CD4-positive, alpha-beta T cell (primary cell): ENCODE measurements around the gene PDE8B. TPM values are rescaled to one million over a fixed set of nuclear protein-coding genes. Genes with fewer than 3 reads are reported as not detected.

Source experiments
- ATAC-seq: fragments of 200-7000 bp; cut with Tn5 transposase; one replicate; pipeline ENCODE4 v1.10.0; 2022; ENCODE audit warnings: mild to moderate bottlenecking; ENCODE audit not compliant: poor library complexity
- CTCF ChIA-PET: fragments of 350-600 bp; sonication (Branson Sonifier 250); formaldehyde crosslinking; loops from one replicate; lab custom pipeline; 2021; ENCODE audit warnings: antibody characterized with exemption, inconsistent platforms; lab: Charles Lee
- POLR2A ChIA-PET: fragments of 350-600 bp; sonication (Branson Sonifier 250); formaldehyde crosslinking; loops from one replicate; lab custom pipeline; 2021; ENCODE audit warnings: antibody characterized with exemption, inconsistent platforms; lab: Charles Lee
- DNase-seq, 14 experiments: peaks; one replicate each; pipeline ENCODE4 v3.0.0-alpha.2; 2013 to 2020; ENCODE audit warnings: mixed read lengths in 2 of 14
- H3K27ac ChIP-seq, 2 donors: one replicate each; pipeline versions ENCODE4 v1.5.1 to v1.7.0; 2013; ENCODE audit warnings: low read length in 2 of 2, low read depth in 1 of 2, mild to moderate bottlenecking in 1 of 2
- H3K27me3 ChIP-seq, 2 experiments: 1 replicate in 1 of 2; 2 replicates in 1 of 2; pipeline versions ENCODE4 v1.6.1 to v1.7.0; 2013; ENCODE audit warnings: low read length in 2 of 2, control low read depth in 1 of 2, mild to moderate bottlenecking in 1 of 2, moderate library complexity in 1 of 2; ENCODE audit not compliant: insufficient read depth in 2 of 2, control insufficient read depth in 1 of 2
- H3K36me3 ChIP-seq: one replicate; pipeline ENCODE4 v1.6.1; 2013; ENCODE audit warnings: low read length, control low read depth; ENCODE audit not compliant: insufficient read depth
- H3K4me1 ChIP-seq: one replicate; pipeline ENCODE4 v1.6.1; 2013; ENCODE audit warnings: low read length, control low read depth; ENCODE audit not compliant: insufficient read depth
- H3K4me3 ChIP-seq: one replicate; pipeline ENCODE4 v1.5.1; 2013; ENCODE audit warnings: mild to moderate bottlenecking, low read length, moderate library complexity
- H3K9me3 ChIP-seq, 2 experiments: 1 replicate in 1 of 2; 2 replicates in 1 of 2; pipeline versions ENCODE4 v1.6.1 to v1.7.0; 2013; ENCODE audit warnings: low read length in 2 of 2, mild to moderate bottlenecking in 2 of 2, control low read depth in 1 of 2, moderate library complexity in 1 of 2; ENCODE audit not compliant: control insufficient read depth in 1 of 2, insufficient read depth in 1 of 2
- H3K27ac Mint-ChIP-seq: one replicate; pipeline ENCODE4 v1.8.0; 2020; ENCODE audit warnings: mixed read lengths
- H3K27me3 Mint-ChIP-seq: one replicate; pipeline ENCODE4 v1.8.0; 2021; ENCODE audit warnings: mixed read lengths
- H3K36me3 Mint-ChIP-seq: one replicate; pipeline ENCODE4 v1.8.0; 2021; ENCODE audit warnings: low read depth, mixed read lengths
- H3K4me1 Mint-ChIP-seq: one replicate; pipeline ENCODE4 v1.8.0; 2021; ENCODE audit warnings: low read depth, mixed read lengths
- H3K4me3 Mint-ChIP-seq: one replicate; pipeline ENCODE4 v1.8.0; 2020; ENCODE audit warnings: mild to moderate bottlenecking, mixed read lengths
- H3K9me3 Mint-ChIP-seq: one replicate; pipeline ENCODE4 v1.8.0; 2020; ENCODE audit warnings: mixed read lengths
- CTCF ChIP-seq: fragments of 200-600 bp; IDR thresholded peaks from one replicate; pipeline ENCODE4 v1.8.0; 2022; ENCODE audit warnings: antibody characterized with exemption, mild to moderate bottlenecking
- intact Hi-C, 2 experiments: fragments of 100-400 bp; cut with DNase I in 1 of 2; cut with micrococcal nuclease in 1 of 2; formaldehyde crosslinking; loops; one replicate each; pipeline versions ENCODE4 v1.15.1 to v1.9.0; 2023 to 2025; cut with DNase I, micrococcal nuclease
- total RNA-seq, 174 experiments: library from RNA in 2 of 174; stranded (reverse) in 2 of 174; gene quantifications; one replicate each; pipeline ENCODE4 v1.2.3 and lab custom pipeline; 2021 to 2026

PDE8B gene
- total RNA-seq, 2 experiments from 2014 or later = 0.22 to 0.27 TPM

GRCh38 chr5:77318060-77318459, 107.6 kb downstream of the PDE8B start:
- Histone ChIP-seq H3K27ac (no peak overlapping the region), H3K4me1 (no peaks in the 10 kb centered on the region), H3K4me3 (no peak overlapping the region), H3K9me3 (no peaks in the 10 kb centered on the region), H3K36me3 (no peaks in the 10 kb centered on the region), H3K27me3 (no peaks in the 10 kb centered on the region)
- ChIA-PET CTCF (interaction anchor here (0.6 kb wide), 1 partner anchor 190 kb away, joined by 4 read pairs; no protein-coding TSS in a partner anchor), POLR2A (no interaction called here)
- no peak for TF ChIP-seq CTCF
- no peak overlapping the region for H3K27ac Mint-ChIP-seq
- ATAC-seq (no peak), DNase-seq (no peak)
- intact Hi-C loops = no loop called here
- H3K4me1 Mint-ChIP-seq = no peaks in the 10 kb centered on the region
- H3K27me3 Mint-ChIP-seq = no peaks in the 10 kb centered on the region
- no peaks in the 10 kb centered on the region for H3K36me3 Mint-ChIP-seq
- no peaks in the 10 kb centered on the region for H3K9me3 Mint-ChIP-seq
- no peak overlapping the region for H3K4me3 Mint-ChIP-seq

- no peaks in the 10 kb centered on the region for H3K27me3 Mint-ChIP-seq
- ChIA-PET CTCF (interaction anchor here (1.3 to 1.5 kb wide), 2 partner anchors 15 to 16 kb away, joined by 3 read pairs; no protein-coding TSS in a partner anchor), POLR2A (no interaction called here)
- no peak overlapping the region for H3K27ac Mint-ChIP-seq
- no peaks in the 10 kb centered on the region for H3K27me3 ChIP-seq
- no peaks in the 10 kb centered on the region for H3K9me3 Mint-ChIP-seq
- ATAC-seq = no peak
- no peaks in the 10 kb centered on the region for H3K36me3 Mint-ChIP-seq
- H3K4me1 Mint-ChIP-seq = no peaks in the 10 kb centered on the region
- no peak for DNase-seq
- TF ChIP-seq CTCF = no peak
- no peak overlapping the region for H3K27ac ChIP-seq
- no peaks in the 10 kb centered on the region for H3K4me1 ChIP-seq
- H3K9me3 ChIP-seq = no peaks in the 10 kb centered on the region
- no peaks in the 10 kb centered on the region for H3K36me3 ChIP-seq
- H3K4me3 Mint-ChIP-seq = no peak overlapping the region
- intact Hi-C loops = no loop called here
- no peak overlapping the region for H3K4me3 ChIP-seq
Observed at GRCh38 chr5:77319117-77319804, 108.8 kb downstream of the PDE8B start.

GRCh38 chr5:77321793-77322394, 111.4 kb downstream of the PDE8B start:
- Histone ChIP-seq H3K36me3 (no peaks in the 10 kb centered on the region), H3K9me3 (no peaks in the 10 kb centered on the region), H3K27me3 (no peaks in the 10 kb centered on the region), H3K27ac (no peak overlapping the region), H3K4me1 (no peaks in the 10 kb centered on the region), H3K4me3 (no peak overlapping the region)
- Mint-ChIP-seq H3K9me3 (no peaks in the 10 kb centered on the region), H3K4me1 (no peaks in the 10 kb centered on the region), H3K27me3 (no peaks in the 10 kb centered on the region), H3K36me3 (no peaks in the 10 kb centered on the region), H3K27ac (no peak overlapping the region), H3K4me3 (no peak overlapping the region)
- POLR2A ChIA-PET = no interaction called here
- DNase-seq (no peak), ATAC-seq (no peak)
- TF ChIP-seq CTCF = no peak
- intact Hi-C loops = no loop called here
- CTCF ChIA-PET = no interaction called here
